ENCODE data around the gene THUMPD3.

- TF ChIP-seq CTCF (IDR thresholded peaks at IDR 0.05; ENCODE audit: low read depth, low read length, poor library complexity, severe bottlenecking) (no peak), EZH2phosphoT487 (IDR thresholded peaks at IDR 0.05; ENCODE audit: borderline replicate concordance, low read length) (no peak)
Measured at GRCh38 chr3:9316881-9317361, 45.9 kb upstream of the THUMPD3 start.

All from DOHH2 (cell line).